NCI-H1092 treated with DMSO at 0.1 percent for 48 hours (cell line): ENCODE data around the gene CUL2.
"Not testable (repeated sequence)": the region's sequence is repeated elsewhere in the genome, so short reads cannot be mapped to it uniquely, and the experiment has no call there.

Experiments used
- DNase-seq: peaks from one replicate; lab custom pipeline; 2025; lab: John Stamatoyannopoulos, UW

The CUL2 gene

GRCh38 chr10:35019041-35020024 lies 70.8 kb downstream of the CUL2 start:
- DNase-seq, result no peak

GRCh38 chr10:35017608-35018007 lies 72.5 kb downstream of the CUL2 start:
- no peak for DNase-seq

- DNase-seq, result peak; percentile 8
These were observed 74.2 kb downstream of the CUL2 start for GRCh38 chr10:35015843-35016408.

- no peak for DNase-seq
These were observed 77.4 kb downstream of the CUL2 start for GRCh38 chr10:35012781-35013180.

GRCh38 chr10:35011771-35012191 lies 78.4 kb downstream of the CUL2 start:
- DNase-seq, result no peak

GRCh38 chr10:35007858-35008301 lies 82.3 kb downstream of the CUL2 start:
- no peak for DNase-seq

- DNase-seq, result no peak
These were observed 83.3 kb downstream of the CUL2 start for GRCh38 chr10:35006836-35007235.

GRCh38 chr10:35005868-35006267 lies 84.3 kb downstream of the CUL2 start:
- DNase-seq, result no peak

- DNase-seq, result no peak
These were observed 85.5 kb downstream of the CUL2 start for GRCh38 chr10:35004651-35005050.

GRCh38 chr10:35003906-35004305 lies 86.2 kb downstream of the CUL2 start:
- DNase-seq, result no peak

- no peak for DNase-seq
These were observed 89.2 kb downstream of the CUL2 start for GRCh38 chr10:35000936-35001335.

- no peak for DNase-seq
These were observed 90.6 kb downstream of the CUL2 start for GRCh38 chr10:34999532-34999931.

- DNase-seq, result no peak
These were observed 91.2 kb downstream of the CUL2 start for GRCh38 chr10:34998940-34999339.

- DNase-seq, result no peak
These were observed 93.3 kb downstream of the CUL2 start for GRCh38 chr10:34996843-34997242.

GRCh38 chr10:34995925-34996324 lies 94.2 kb downstream of the CUL2 start:
- DNase-seq, result no peak

- peak; percentile 60 for DNase-seq
These were observed 95.5 kb downstream of the CUL2 start for GRCh38 chr10:34994565-34995142.

- DNase-seq, result no peak
These were observed 96.4 kb downstream of the CUL2 start for GRCh38 chr10:34993782-34994181.

- not testable (repeated sequence) for DNase-seq
These were observed 99.0 kb downstream of the CUL2 start for GRCh38 chr10:34991117-34991516.

GRCh38 chr10:34988397-34989067 lies 101.6 kb downstream of the CUL2 start:
- DNase-seq, result no peak

GRCh38 chr10:34985823-34986222 lies 104.3 kb downstream of the CUL2 start:
- DNase-seq, result no peak

GRCh38 chr10:34985146-34985545 lies 105.0 kb downstream of the CUL2 start:
- DNase-seq, result no peak

- DNase-seq, result no peak
These were observed 108.3 kb downstream of the CUL2 start for GRCh38 chr10:34981844-34982243.
